ENCODE measurements around the gene VSX2. TPM values are rescaled to one million over a fixed set of nuclear protein-coding genes. Genes with fewer than 3 reads are reported as not detected.

The VSX2 gene
- total RNA-seq, 2 experiments from 2014 or later = not detected

- ChIA-PET POLR2A (no interaction called here), CTCF (no interaction called here)
Measured at GRCh38 chr14:74249433-74250375, 10.5 kb downstream of the VSX2 start.

GRCh38 chr14:74255281-74255680 lies 16.0 kb downstream of the VSX2 start:
- CTCF ChIA-PET = interaction anchor here (1.4 kb wide), 1 partner anchor 15 kb away, joined by 3 read pairs; no protein-coding TSS in a partner anchor
- POLR2A ChIA-PET = interaction anchor here (0.7 kb wide), 1 partner anchor 354 kb away, joined by 4 read pairs; no protein-coding TSS in a partner anchor

- CTCF ChIA-PET = interaction anchor here (0.6 to 1.4 kb wide), 13 partner anchors 9 to 1146 kb away, joined by 3 to 6 read pairs (median 4); no protein-coding TSS in a partner anchor
- POLR2A ChIA-PET = no interaction called here
Measured at GRCh38 chr14:74257078-74257940, 18.1 kb downstream of the VSX2 start.

- ChIA-PET CTCF (interaction anchor here (1.0 to 1.4 kb wide), 3 partner anchors 10 to 49 kb away, joined by 4 to 5 read pairs (median 4); no protein-coding TSS in a partner anchor), POLR2A (no interaction called here)
Measured at GRCh38 chr14:74257941-74258763, 18.9 kb downstream of the VSX2 start.

- CTCF ChIA-PET = interaction anchor here (0.7 kb wide), 1 partner anchor 36 kb away, joined by 3 read pairs; no protein-coding TSS in a partner anchor
- POLR2A ChIA-PET = no interaction called here
Measured at GRCh38 chr14:74258764-74259035, 19.5 kb downstream of the VSX2 start.

- ChIA-PET CTCF (interaction anchor here (0.7 to 1.0 kb wide), 2 partner anchors 35 to 41 kb away, joined by 3 read pairs; no protein-coding TSS in a partner anchor), POLR2A (no interaction called here)
Measured at GRCh38 chr14:74259513-74259912, 20.3 kb downstream of the VSX2 start.

GRCh38 chr14:74260525-74261233 lies 21.4 kb downstream of the VSX2 start:
- CTCF ChIA-PET = interaction anchor here (0.8 to 1.0 kb wide), 2 partner anchors 23 to 40 kb away, joined by 3 read pairs; no protein-coding TSS in a partner anchor
- POLR2A ChIA-PET = no interaction called here

- POLR2A ChIA-PET = no interaction called here
- CTCF ChIA-PET = no interaction called here
Measured at GRCh38 chr14:74261288-74261687, 22.0 kb downstream of the VSX2 start.

GRCh38 chr14:74262076-74262475 lies 22.8 kb downstream of the VSX2 start:
- ChIA-PET CTCF (interaction anchor here (0.7 kb wide), 1 partner anchor 11 kb away, joined by 3 read pairs; no protein-coding TSS in a partner anchor), POLR2A (no interaction called here)

GRCh38 chr14:74263181-74263580 lies 23.9 kb downstream of the VSX2 start:
- ChIA-PET CTCF (no interaction called here), POLR2A (no interaction called here)

- CTCF ChIA-PET = no interaction called here
- POLR2A ChIA-PET = no interaction called here
Measured at GRCh38 chr14:74263921-74264320, 24.7 kb downstream of the VSX2 start.

GRCh38 chr14:74265301-74265965 lies 26.2 kb downstream of the VSX2 start:
- POLR2A ChIA-PET = no interaction called here
- CTCF ChIA-PET = interaction anchor here (1.1 kb wide), 1 partner anchor 12 kb away, joined by 3 read pairs; no protein-coding TSS in a partner anchor

- CTCF ChIA-PET = interaction anchor here (0.6 to 2.5 kb wide), 4 partner anchors 9 to 16 kb away, joined by 3 to 8 read pairs (median 4); no protein-coding TSS in a partner anchor
Measured at GRCh38 chr14:74267588-74267987, 28.3 kb downstream of the VSX2 start.

GRCh38 chr14:74270382-74271177 lies 31.3 kb downstream of the VSX2 start:
- POLR2A ChIA-PET = interaction anchor here (0.7 kb wide), 1 partner anchor 462 kb away, joined by 4 read pairs; no protein-coding TSS in a partner anchor
- CTCF ChIA-PET = interaction anchor here (1.4 kb wide), 1 partner anchor 13 kb away, joined by 5 read pairs; no protein-coding TSS in a partner anchor

More at GRCh38 chr14:74267588-74267987, 28.3 kb downstream of the VSX2 start:
- POLR2A ChIA-PET = interaction anchor here (0.6 kb wide), 1 partner anchor 157 kb away, joined by 3 read pairs; no protein-coding TSS in a partner anchor

- CTCF ChIA-PET = interaction anchor here (1.4 kb wide), 1 partner anchor 14 kb away, joined by 5 read pairs; no protein-coding TSS in a partner anchor
- POLR2A ChIA-PET = no interaction called here
Measured at GRCh38 chr14:74271365-74271764, 32.1 kb downstream of the VSX2 start.

- ChIA-PET CTCF (no interaction called here), POLR2A (no interaction called here)
Measured at GRCh38 chr14:74275241-74275841, 36.1 kb downstream of the VSX2 start.

GRCh38 chr14:74278080-74278479 lies 38.8 kb downstream of the VSX2 start:
- ChIA-PET CTCF (no interaction called here), POLR2A (no interaction called here)

Measured in activated CD8-positive, alpha-beta memory T cell treated with anti-CD3 and anti-CD28 coated beads for 36 hours (primary cell).